Activated T-cell treated with anti-CD3 and anti-CD28 coated beads, Interleukin-2, amount 50 U/mL, for 48 hours (primary cell): Measurements from ENCODE around the gene ADM2.
"Not testable (repeated sequence)": the region's sequence is repeated elsewhere in the genome, so short reads cannot be mapped to it uniquely, and the experiment has no call there.

ENCODE experiments used
- DNase-seq, 2 experiments: peaks; one replicate each; pipeline ENCODE4 v3.0.0-alpha.2; 2020

Gene ADM2

GRCh38 chr22:50507991-50508884 is 26.9 kb downstream of the ADM2 start, which contains the start of gene NCAPH2:
Gene NCAPH2, plus strand, starts transcription at chr22:50508224. Its CDS starts 114 bp downstream, at chr22:50508338.
- DNase-seq: peak; percentile 99

- DNase-seq: no peak
Observed at GRCh38 chr22:50508897-50509296, 27.6 kb downstream of the ADM2 start.

- DNase-seq: no peak
Observed at GRCh38 chr22:50513175-50513574, 31.8 kb downstream of the ADM2 start.

- no peak for DNase-seq
Observed at GRCh38 chr22:50516068-50516467, 34.7 kb downstream of the ADM2 start.

GRCh38 chr22:50516891-50517290 is 35.5 kb downstream of the ADM2 start:
- no peak for DNase-seq

GRCh38 chr22:50517495-50518260 is 36.3 kb downstream of the ADM2 start:
- DNase-seq: no peak

GRCh38 chr22:50518606-50519005 is 37.3 kb downstream of the ADM2 start:
- no peak for DNase-seq

- DNase-seq: no peak
Observed at GRCh38 chr22:50519151-50519550, 37.8 kb downstream of the ADM2 start.

GRCh38 chr22:50520184-50520583 is 38.8 kb downstream of the ADM2 start:
- DNase-seq: not testable (repeated sequence)

GRCh38 chr22:50520826-50521453 is 39.6 kb downstream of the ADM2 start:
- DNase-seq: no peak

- DNase-seq: no peak
Observed at GRCh38 chr22:50521710-50522109, 40.4 kb downstream of the ADM2 start.

- DNase-seq: no peak
Observed at GRCh38 chr22:50522208-50522805, 41.0 kb downstream of the ADM2 start.

- no peak for DNase-seq
Observed at GRCh38 chr22:50522806-50523438, 41.6 kb downstream of the ADM2 start.

GRCh38 chr22:50523458-50523805 is 42.1 kb downstream of the ADM2 start:
- DNase-seq: no peak

GRCh38 chr22:50523806-50524675 is 42.7 kb downstream of the ADM2 start:
- peak in 1 of 2 experiments; percentile 32 for DNase-seq

- peak; percentile 40 to 49 for DNase-seq
Observed at GRCh38 chr22:50524676-50525103, 43.3 kb downstream of the ADM2 start.

GRCh38 chr22:50525104-50525857 is 43.9 kb downstream of the ADM2 start, which contains the start of gene SCO2:
Gene SCO2, minus strand, starts transcription at chr22:50525598. Its CDS starts 1,187 bp downstream, at chr22:50524411.
- peak; percentile 97 to 98 for DNase-seq

GRCh38 chr22:50525858-50526107 is 44.4 kb downstream of the ADM2 start:
- no peak for DNase-seq

- peak; percentile 91 to 92 for DNase-seq
Observed at GRCh38 chr22:50526108-50526833, 44.9 kb downstream of the ADM2 start.
